Fibroblast of gingiva (primary cell): ENCODE results near the gene UBLCP1.
A peak's percentile ranks its signal among the peaks of the same experiment; 100 is the strongest.
"Not testable (repeated sequence)": the region's sequence is repeated elsewhere in the genome, so short reads cannot be mapped to it uniquely, and the experiment has no call there.

Source experiments
- DNase-seq: peaks from one replicate; pipeline ENCODE4 v3.0.0-alpha.2; 2011; ENCODE audit warnings: low read depth

Gene UBLCP1

GRCh38 chr5:159262859-159263568 is at the start of gene UBLCP1:
Gene UBLCP1 (plus strand): TSS chr5:159263290. CDS start chr5:159268916, 5,626 bp downstream.
- peak; percentile 67 for DNase-seq

- DNase-seq: no peak
These were observed 48.4 kb upstream of the UBLCP1 start for GRCh38 chr5:159214486-159215271.

- no peak for DNase-seq
These were observed 47.2 kb upstream of the UBLCP1 start for GRCh38 chr5:159215886-159216285.

- DNase-seq: no peak
These were observed 46.6 kb upstream of the UBLCP1 start for GRCh38 chr5:159216454-159216853.

- no peak for DNase-seq
These were observed 45.9 kb upstream of the UBLCP1 start for GRCh38 chr5:159217236-159217635.

GRCh38 chr5:159218595-159219023 is 44.5 kb upstream of the UBLCP1 start:
- DNase-seq: peak; percentile 20

- no peak for DNase-seq
These were observed 42.9 kb upstream of the UBLCP1 start for GRCh38 chr5:159220206-159220605.

- DNase-seq: no peak
These were observed 39.6 kb upstream of the UBLCP1 start for GRCh38 chr5:159223469-159223868.

- no peak for DNase-seq
These were observed 38.6 kb upstream of the UBLCP1 start for GRCh38 chr5:159224471-159224870.

GRCh38 chr5:159226451-159226850 is 36.6 kb upstream of the UBLCP1 start:
- no peak for DNase-seq

- no peak for DNase-seq
These were observed 35.6 kb upstream of the UBLCP1 start for GRCh38 chr5:159227452-159227851.

- DNase-seq: not testable (repeated sequence)
These were observed 35.0 kb upstream of the UBLCP1 start for GRCh38 chr5:159228097-159228496.

- DNase-seq: no peak
These were observed 32.4 kb upstream of the UBLCP1 start for GRCh38 chr5:159230657-159231056.

- DNase-seq: peak; percentile 63
These were observed 31.9 kb upstream of the UBLCP1 start for GRCh38 chr5:159231167-159231566.

GRCh38 chr5:159235871-159236520 is 27.1 kb upstream of the UBLCP1 start:
- not testable (repeated sequence) for DNase-seq

- no peak for DNase-seq
These were observed 22.7 kb upstream of the UBLCP1 start for GRCh38 chr5:159240301-159240870.

GRCh38 chr5:159241946-159242552 is 21.0 kb upstream of the UBLCP1 start:
- DNase-seq: no peak

GRCh38 chr5:159242656-159243055 is 20.4 kb upstream of the UBLCP1 start:
- no peak for DNase-seq

- DNase-seq: no peak
These were observed 19.7 kb upstream of the UBLCP1 start for GRCh38 chr5:159243385-159243784.

GRCh38 chr5:159244163-159244562 is 18.9 kb upstream of the UBLCP1 start:
- DNase-seq: no peak

- no peak for DNase-seq
These were observed 18.2 kb upstream of the UBLCP1 start for GRCh38 chr5:159244890-159245289.

- DNase-seq: no peak
These were observed 13.9 kb upstream of the UBLCP1 start for GRCh38 chr5:159249158-159249557.
